Smooth muscle cell (in vitro differentiated cells): Measurements from ENCODE around the gene ERN1. TPM values are rescaled to one million over a fixed set of nuclear protein-coding genes. Genes with fewer than 3 reads are reported as not detected.
A peak's percentile ranks its signal among the peaks of the same experiment; 100 is the strongest.
"Not testable (repeated sequence)": the region's sequence is repeated elsewhere in the genome, so short reads cannot be mapped to it uniquely, and the experiment has no call there.

Source experiments
- DNase-seq: peaks from one replicate; lab custom pipeline; 2025; ENCODE audit not compliant: unreplicated experiment; lab: John Stamatoyannopoulos, UW
- H2AFZ ChIP-seq: fragments of 200-600 bp; sonication (generic); 2 replicates; pipeline ENCODE4 v1.6.0; 2016; ENCODE audit warnings: antibody characterized with exemption, low read depth, mild to moderate bottlenecking
- H3F3A ChIP-seq: fragments of 200-600 bp; sonication (generic); 2 replicates; pipeline ENCODE4 v1.6.0; 2017; ENCODE audit warnings: antibody characterized with exemption, low read depth
- H3K27ac ChIP-seq: fragments of 200-600 bp; sonication (generic); 2 replicates; pipeline ENCODE4 v1.5.1; 2016; ENCODE audit warnings: low read depth, mild to moderate bottlenecking
- H3K27me3 ChIP-seq: fragments of 200-600 bp; sonication (generic); 2 replicates; pipeline ENCODE4 v1.6.1; 2016; ENCODE audit warnings: low read depth, mild to moderate bottlenecking
- H3K36me3 ChIP-seq: fragments of 200-600 bp; sonication (generic); 2 replicates; pipeline ENCODE4 v1.5.1; 2016; ENCODE audit warnings: low read depth
- H3K4me1 ChIP-seq: fragments of 200-600 bp; sonication (generic); 2 replicates; pipeline ENCODE4 v1.5.1; 2016; ENCODE audit warnings: low read depth
- H3K4me2 ChIP-seq: fragments of 200-600 bp; sonication (generic); 2 replicates; pipeline ENCODE4 v1.6.0; 2016; ENCODE audit warnings: mild to moderate bottlenecking
- H3K4me3 ChIP-seq: fragments of 200-600 bp; sonication (generic); 2 replicates; pipeline ENCODE4 v1.5.1; 2016; ENCODE audit warnings: mild to moderate bottlenecking
- H3K79me2 ChIP-seq: fragments of 200-600 bp; sonication (generic); 2 replicates; pipeline ENCODE4 v1.6.0; 2016; ENCODE audit warnings: low read depth, mild to moderate bottlenecking
- H3K9ac ChIP-seq: fragments of 200-600 bp; sonication (generic); 2 replicates; pipeline ENCODE4 v1.6.0; 2016; ENCODE audit warnings: low read depth
- H3K9me3 ChIP-seq: fragments of 200-600 bp; sonication (generic); replicated peaks from 2 replicates; pipeline ENCODE4 v1.5.1; 2016; ENCODE audit warnings: low read depth
- H4K20me1 ChIP-seq: fragments of 200-600 bp; sonication (generic); 2 replicates; pipeline ENCODE4 v1.6.0; 2016; ENCODE audit warnings: low read depth
- WGBS: methylation state at CpG from one replicate; pipeline ENCODE4 v1.1.7; 2016; ENCODE audit warnings: low lambda C conversion rate; 5-methylcytosine and 5-hydroxymethylcytosine counted together
- polyA plus RNA-seq: library from polyadenylated mRNA; unstranded; fragments of >200 nt; fragmentation: Nextera tagmentation; extraction: Ambion mirVana; gene quantifications from 2 replicates; pipeline ENCODE4 v1.2.1, GENCODE V29; 2016
- total RNA-seq: library from RNA; depleted of rRNA; stranded (reverse); fragments of >200 nt; gene quantifications from 2 replicates; pipeline ENCODE4 v1.2.3, GENCODE V29; 2014
- TF ChIP-seq, protein P1 (sequence below): fragments of 200-600 bp; sonication (generic); IDR thresholded peaks from 2 replicates; pipeline ENCODE4 v1.5.1; 2017; ENCODE audit warnings: borderline replicate concordance, mild to moderate bottlenecking, antibody characterized with exemption; ENCODE audit not compliant: insufficient read depth, poor library complexity, severe bottlenecking

Gene ERN1
- total and polyA plus RNA-seq, 2 experiments from 2014 or later, result 8.6 to 9.0 TPM

GRCh38 chr17:64125937-64126336 is 4.0 kb downstream of the ERN1 start:
- peaks cover 56% of the 10 kb centered on the region for H4K20me1 ChIP-seq
- 85% methylated on average over 3 of the region's 3 CpGs for WGBS
- no peak overlapping the region for H3K4me3 ChIP-seq
- peak overlapping the region; percentile 29 for H3K9ac ChIP-seq
- TF ChIP-seq, protein P1, sequence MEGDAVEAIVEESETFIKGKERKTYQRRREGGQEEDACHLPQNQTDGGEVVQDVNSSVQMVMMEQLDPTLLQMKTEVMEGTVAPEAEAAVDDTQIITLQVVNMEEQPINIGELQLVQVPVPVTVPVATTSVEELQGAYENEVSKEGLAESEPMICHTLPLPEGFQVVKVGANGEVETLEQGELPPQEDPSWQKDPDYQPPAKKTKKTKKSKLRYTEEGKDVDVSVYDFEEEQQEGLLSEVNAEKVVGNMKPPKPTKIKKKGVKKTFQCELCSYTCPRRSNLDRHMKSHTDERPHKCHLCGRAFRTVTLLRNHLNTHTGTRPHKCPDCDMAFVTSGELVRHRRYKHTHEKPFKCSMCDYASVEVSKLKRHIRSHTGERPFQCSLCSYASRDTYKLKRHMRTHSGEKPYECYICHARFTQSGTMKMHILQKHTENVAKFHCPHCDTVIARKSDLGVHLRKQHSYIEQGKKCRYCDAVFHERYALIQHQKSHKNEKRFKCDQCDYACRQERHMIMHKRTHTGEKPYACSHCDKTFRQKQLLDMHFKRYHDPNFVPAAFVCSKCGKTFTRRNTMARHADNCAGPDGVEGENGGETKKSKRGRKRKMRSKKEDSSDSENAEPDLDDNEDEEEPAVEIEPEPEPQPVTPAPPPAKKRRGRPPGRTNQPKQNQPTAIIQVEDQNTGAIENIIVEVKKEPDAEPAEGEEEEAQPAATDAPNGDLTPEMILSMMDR, result no peak
- peaks cover 6% of the 10 kb centered on the region for H3K4me1 ChIP-seq
- no peaks in the 10 kb centered on the region for H3K9me3 ChIP-seq
- H3F3A ChIP-seq, result no peaks in the 10 kb centered on the region
- H3K79me2 ChIP-seq, result peaks cover 69% of the 10 kb centered on the region
- no peaks in the 10 kb centered on the region for H3K36me3 ChIP-seq
- H3K27me3 ChIP-seq, result no peaks in the 10 kb centered on the region
- H3K27ac ChIP-seq, result no peak overlapping the region
- DNase-seq, result no peak
- no peak overlapping the region for H2AFZ ChIP-seq
- peak overlapping the region; percentile 42 for H3K4me2 ChIP-seq

DNA sequence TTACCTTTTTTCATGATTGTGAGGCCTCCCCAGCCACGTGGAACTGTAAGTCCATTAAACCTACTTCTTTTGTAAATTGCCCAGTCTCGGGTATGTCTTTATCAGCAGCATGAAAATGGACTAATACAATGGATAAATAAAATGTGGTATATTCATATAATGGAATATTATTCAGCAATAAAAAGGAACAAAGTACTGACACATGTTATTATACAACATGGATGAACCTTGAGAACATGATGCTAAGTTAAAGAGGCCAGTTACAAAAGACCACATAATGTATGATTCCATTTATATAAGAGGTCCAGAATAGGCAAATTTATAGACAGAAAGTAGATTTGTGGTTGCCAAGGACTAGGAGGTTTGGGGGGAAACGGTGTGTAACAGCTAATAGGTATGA is 5.3 kb downstream of the ERN1 start:
- Histone ChIP-seq H3K4me1 (peaks cover 6% of the 10 kb centered on the region), H3K4me3 (no peak overlapping the region), H3K9ac (no peak overlapping the region), H2AFZ (no peak overlapping the region), H3F3A (no peaks in the 10 kb centered on the region), H3K27ac (no peak overlapping the region), H3K79me2 (peaks cover 74% of the 10 kb centered on the region), H3K9me3 (no peaks in the 10 kb centered on the region), H3K4me2 (no peak overlapping the region), H3K27me3 (no peaks in the 10 kb centered on the region), H4K20me1 (peaks cover 57% of the 10 kb centered on the region), H3K36me3 (no peaks in the 10 kb centered on the region)
- TF ChIP-seq, protein P1, result no peak
- no peak for DNase-seq
- 93% methylated on average over 3 of the region's 3 CpGs for WGBS

GRCh38 chr17:64123114-64123513 is 6.8 kb downstream of the ERN1 start:
- no peak overlapping the region for H3K4me3 ChIP-seq
- H3K9ac ChIP-seq, result no peak overlapping the region
- H3K4me1 ChIP-seq, result no peaks in the 10 kb centered on the region
- no peaks in the 10 kb centered on the region for H3K9me3 ChIP-seq
- H3K79me2 ChIP-seq, result peaks cover 65% of the 10 kb centered on the region
- H3K27ac ChIP-seq, result no peak overlapping the region
- DNase-seq, result no peak
- no peak overlapping the region for H3K4me2 ChIP-seq
- no peak overlapping the region for H2AFZ ChIP-seq
- H4K20me1 ChIP-seq, result peaks cover 57% of the 10 kb centered on the region
- no peaks in the 10 kb centered on the region for H3F3A ChIP-seq
- no peaks in the 10 kb centered on the region for H3K27me3 ChIP-seq
- H3K36me3 ChIP-seq, result no peaks in the 10 kb centered on the region
- WGBS, result 59% methylated on average over 4 of the region's 4 CpGs
- TF ChIP-seq, protein P1, result no peak

DNA sequence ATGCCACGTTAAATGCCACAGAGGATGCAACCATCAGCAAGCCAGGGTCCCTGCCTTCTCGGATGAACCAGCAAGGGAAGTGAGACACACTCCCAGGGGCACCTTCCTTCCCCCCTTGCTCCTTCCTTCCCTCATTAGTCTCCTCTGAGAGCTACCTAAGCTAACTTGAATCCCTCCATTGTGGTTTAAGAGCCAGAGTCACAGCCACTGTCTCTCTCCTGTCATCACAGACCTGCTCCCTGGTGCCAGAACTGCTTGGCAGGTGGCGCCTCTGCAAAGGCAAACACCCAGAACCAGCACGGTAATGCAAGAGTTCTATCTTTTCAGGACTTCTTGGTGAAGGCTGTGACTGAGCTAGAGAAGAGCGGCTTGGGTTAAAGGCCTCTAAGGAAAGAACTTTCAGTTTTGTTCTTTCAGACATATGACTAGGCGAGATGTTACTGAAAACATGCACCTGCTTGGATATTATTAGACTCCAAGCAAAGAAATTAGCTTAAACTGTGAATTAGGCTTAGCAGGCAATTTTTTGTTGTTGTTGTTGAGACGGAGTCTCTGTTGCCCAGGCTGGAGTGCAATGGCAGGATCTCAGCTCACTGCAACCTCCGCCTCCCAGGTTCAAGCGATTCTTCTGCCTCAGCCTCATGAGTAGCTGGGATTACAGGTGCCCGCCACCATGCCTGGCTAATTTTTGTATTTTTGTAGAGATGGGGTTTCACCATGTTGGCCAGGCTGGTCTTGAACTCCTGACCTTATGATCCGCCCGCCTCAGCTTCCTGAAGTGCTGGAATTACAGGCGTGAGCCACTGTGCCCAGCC is 8.8 kb downstream of the ERN1 start:
- not testable (repeated sequence) for H3K4me1 ChIP-seq, DNase-seq, H3K27ac ChIP-seq, H2AFZ ChIP-seq, H3K36me3 ChIP-seq, H3K4me2 ChIP-seq, H3F3A ChIP-seq, H3K9ac ChIP-seq, H3K4me3 ChIP-seq, H3K27me3 ChIP-seq, H3K9me3 ChIP-seq
- H3K79me2 ChIP-seq, result peaks cover 48% of the 10 kb centered on the region
- 94% methylated on average over 13 of the region's 13 CpGs for WGBS
- H4K20me1 ChIP-seq, result peaks cover 60% of the 10 kb centered on the region
